GM12878 (cell line): Measurements from ENCODE around the gene MAPK1. TPM values are rescaled to one million over a fixed set of nuclear protein-coding genes. Genes with fewer than 3 reads are reported as not detected.

Source experiments
- ATAC-seq: fragments of 200-7000 bp; cut with Tn5 transposase; 3 replicates; pipeline ENCODE4 v1.9.1; 2020; ENCODE audit warnings: mild to moderate bottlenecking, moderate library complexity
- BruUV-seq: library from RNA; stranded (reverse); fragments of 400-500 nt; replicated peaks from 2 replicates; lab custom pipeline; 2021; lab: Mats Ljungman, UMichigan
- CTCF ChIA-PET: fragments of 300-600 bp; sonication (Branson Sonifier 250); formaldehyde crosslinking; extraction: SDS; loops from one replicate; lab custom pipeline; 2021; ENCODE audit warnings: inconsistent platforms; lab: Yijun Ruan, JAX
- POLR2A ChIA-PET: fragments of 350-600 bp; formaldehyde crosslinking; extraction: SDS; loops from one replicate; lab custom pipeline; 2021; ENCODE audit warnings: inconsistent platforms; lab: Charles Lee
- RAD21 ChIA-PET: fragments of 300-600 bp; sonication (Branson Sonifier 250); formaldehyde crosslinking; loops from one replicate; lab custom pipeline; 2023; ENCODE audit warnings: antibody characterized with exemption; ENCODE audit not compliant: unreplicated experiment; lab: Charles Lee
- SMC1A ChIA-PET: fragments of 300-600 bp; sonication (Branson Sonifier 250); formaldehyde crosslinking; loops from one replicate; lab custom pipeline; 2023; ENCODE audit not compliant: unreplicated experiment, uncharacterized antibody; lab: Charles Lee
- DNase-seq: peaks from one replicate; pipeline ENCODE4 v3.0.0-alpha.2; 2011; ENCODE audit warnings: low read depth, low spot score
- FAIRE-seq: peaks from 3 replicates; lab custom pipeline; 2011; peaks lifted over from hg19 to GRCh38; lab: Jason Lieb, UNC
- H2AFZ ChIP-seq: 2 replicates; pipeline ENCODE4 v1.6.0; 2011; ENCODE audit warnings: low read depth, low read length, control low read depth; ENCODE audit not compliant: control insufficient read depth
- H3K27ac ChIP-seq: 2 replicates; pipeline ENCODE4 v1.5.1; 2011; ENCODE audit warnings: control low read depth; ENCODE audit not compliant: control insufficient read depth, insufficient read depth
- H3K27me3 ChIP-seq, 2 experiments: replicated peaks in 1 of 2; 2 replicates each; pipeline versions ENCODE4 v1.6.0 to v1.6.1; 2011; ENCODE audit warnings: low read length in 1 of 2; ENCODE audit not compliant: control insufficient read depth in 2 of 2, insufficient read depth in 2 of 2
- H3K36me3 ChIP-seq, 2 experiments: 2 replicates each; pipeline ENCODE4 v1.5.1; 2011; ENCODE audit warnings: low read length in 1 of 2; ENCODE audit not compliant: control insufficient read depth in 2 of 2, insufficient read depth in 2 of 2
- H3K4me1 ChIP-seq: 2 replicates; pipeline ENCODE4 v1.6.1; 2011; ENCODE audit warnings: mild to moderate bottlenecking, low read length, moderate library complexity, mixed read lengths; ENCODE audit not compliant: control insufficient read depth, insufficient read depth
- H3K4me2 ChIP-seq: 2 replicates; pipeline ENCODE4 v1.6.0; 2011; ENCODE audit warnings: control low read depth; ENCODE audit not compliant: control insufficient read depth, insufficient read depth
- H3K4me3 ChIP-seq: fragments of 200-600 bp; sonication (generic); 2 replicates; pipeline ENCODE4 v1.5.1; 2016
- H3K79me2 ChIP-seq: 2 replicates; pipeline ENCODE4 v1.6.0; 2011; ENCODE audit warnings: low read length; ENCODE audit not compliant: control insufficient read depth, insufficient read depth
- H3K9ac ChIP-seq: 2 replicates; pipeline ENCODE4 v1.8.0; 2011; ENCODE audit warnings: low read length, control low read depth, mixed read lengths; ENCODE audit not compliant: control insufficient read depth, insufficient read depth
- H3K9me3 ChIP-seq: replicated peaks from 3 replicates; pipeline ENCODE4 v1.5.1; 2011; ENCODE audit warnings: mild to moderate bottlenecking, low read length; ENCODE audit not compliant: control insufficient read depth, insufficient read depth
- H4K20me1 ChIP-seq: 2 replicates; pipeline ENCODE4 v1.6.0; 2011; ENCODE audit not compliant: control insufficient read depth, insufficient read depth
- CREB1 ChIP-seq: IDR thresholded peaks from 2 replicates; pipeline ENCODE4 v1.6.1; 2012; ENCODE audit warnings: low read depth, mild to moderate bottlenecking, inconsistent platforms
- EED ChIP-seq: sonication (generic); IDR thresholded peaks from 2 replicates; pipeline ENCODE4 v1.6.1; 2016; ENCODE audit warnings: antibody characterized with exemption, low read depth
- HDAC6 ChIP-seq: fragments of 200-600 bp; sonication (generic); IDR thresholded peaks from one replicate; pipeline ENCODE4 v1.8.0; 2017; ENCODE audit warnings: antibody characterized with exemption; ENCODE audit not compliant: unreplicated experiment
- MEF2A ChIP-seq: IDR thresholded peaks from 2 replicates; pipeline ENCODE4 v1.6.1; 2011; ENCODE audit warnings: low read depth, mild to moderate bottlenecking, low read length, moderate library complexity; ENCODE audit not compliant: insufficient read depth
- MEF2B ChIP-seq: fragments of 450-650 bp; IDR thresholded peaks from 2 replicates; pipeline ENCODE4 v1.6.1; 2018; ENCODE audit warnings: mild to moderate bottlenecking, moderate library complexity; ENCODE audit not compliant: partially characterized antibody, poor library complexity, severe bottlenecking
- NFYB ChIP-seq: IDR thresholded peaks from 2 replicates; pipeline ENCODE4 v1.6.1; 2011; ENCODE audit warnings: low read depth, mild to moderate bottlenecking, low read length, improper control_type of control experiment, moderate library complexity; ENCODE audit not compliant: insufficient read depth
- RBBP5 ChIP-seq: fragments of 200-600 bp; sonication (generic); conservative IDR thresholded peaks from 2 replicates; pipeline ENCODE4 v1.6.1; 2016
- SPI1 ChIP-seq: IDR thresholded peaks from 2 replicates; pipeline ENCODE4 v1.6.1; 2011; ENCODE audit warnings: low read depth, mild to moderate bottlenecking, low read length, moderate library complexity, borderline replicate concordance; ENCODE audit not compliant: insufficient read depth
- TARDBP ChIP-seq: IDR thresholded peaks from 2 replicates; pipeline ENCODE4 v1.6.1; 2016; ENCODE audit warnings: borderline replicate concordance
- TCF12 ChIP-seq: IDR thresholded peaks from 2 replicates; pipeline ENCODE4 v1.6.1; 2011; ENCODE audit warnings: low read depth, mild to moderate bottlenecking, low read length
- in situ Hi-C: fragments of 300-500 bp; cut with MboI; formaldehyde crosslinking; loops from 9 replicates; pipeline ENCODE4 v1.14.3; 2018; ENCODE audit warnings: mixed read lengths
- intact Hi-C: fragments of 100-400 bp; cut with micrococcal nuclease; formaldehyde crosslinking; loops from one replicate; pipeline ENCODE4 v1.14.2; 2022; ENCODE audit not compliant: unreplicated experiment
- polyA plus RNA-seq, 11 experiments: library from polyadenylated mRNA; depleted of rRNA in 4 of 11; unstranded in 6 of 11; stranded (reverse) in 5 of 11; fragments of >200 nt; fragmentation: Nextera tagmentation in 4 of 11; fragmentation: Illumina TruSeq in 1 of 11; extraction: Ambion mirVana in 4 of 11; extraction: Trizol in 1 of 11; gene quantifications; 1 replicate in 1 of 11; 2 replicates in 10 of 11; pipeline versions ENCODE4 v1.2.1 to v1.2.3, GENCODE V29; 2011 to 2016; ENCODE audit warnings: inconsistent platforms in 2 of 11, missing spikeins in 2 of 11, low read depth in 1 of 11
- total RNA-seq, 4 experiments: library from RNA; depleted of rRNA in 3 of 4; stranded (reverse); fragments of >200 nt in 3 of 4; fragmentation: Illumina TruSeq in 1 of 4; extraction: Trizol in 1 of 4; gene quantifications; 2 replicates each; pipeline versions ENCODE4 v1.2.1 to v1.2.3, GENCODE V29; 2013 to 2021
- TF ChIP-seq, protein P1 (sequence below): fragments of 450-650 bp; IDR thresholded peaks from 2 replicates; pipeline ENCODE4 v1.6.1; 2018; ENCODE audit warnings: borderline replicate concordance, mild to moderate bottlenecking; ENCODE audit not compliant: partially characterized antibody
- TF ChIP-seq, protein P2 (sequence below): fragments of 450-650 bp; IDR thresholded peaks from 2 replicates; pipeline ENCODE4 v1.6.1; 2017; ENCODE audit warnings: mild to moderate bottlenecking
- TF ChIP-seq, protein P3 (sequence below): fragments of 450-650 bp; formaldehyde crosslinking; IDR thresholded peaks from 2 replicates; pipeline ENCODE4 v1.4.0; 2020; ENCODE audit warnings: mild to moderate bottlenecking, moderate library complexity

The MAPK1 gene
- total and polyA plus RNA-seq, 10 of the 15 experiments (the other 5 are each of a cell fraction or from before 2014, with no cell fraction given), result 7.0 to 123 (median 58.4) TPM

DNA sequence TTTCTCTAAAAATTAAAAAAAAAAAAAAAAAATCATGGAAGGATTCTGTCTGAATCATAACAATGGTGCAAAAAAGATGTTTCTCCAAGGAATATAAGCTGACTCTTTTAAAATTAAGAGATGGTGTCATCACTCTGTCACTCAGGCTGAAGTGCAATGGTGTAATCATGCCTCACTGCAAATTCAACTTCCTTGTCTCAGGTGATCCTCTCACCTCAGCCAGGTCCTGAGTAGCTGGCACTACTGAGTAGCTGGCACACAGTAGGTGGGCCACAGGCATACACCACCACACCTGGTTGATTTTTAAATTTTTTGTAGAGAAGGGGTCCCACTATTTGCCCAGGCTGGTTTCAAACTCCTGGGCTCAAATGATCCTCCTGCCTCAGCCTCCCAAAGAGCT, 77.1 kb downstream of the MAPK1 start:
- POLR2A ChIA-PET, result interaction anchor here (0.7 to 0.9 kb wide), 2 partner anchors 22 to 252 kb away, joined by 3 read pairs; no protein-coding TSS in a partner anchor
- peaks cover 2 to 8% of the 10 kb centered on the region in 2 experiments; a peak in 3 of 4 replicates for H3K36me3 ChIP-seq
- intact Hi-C loops, result loop anchor here (5.0 kb wide), 1 partner anchor 147 kb away; no protein-coding TSS in a partner anchor
- no peak for DNase-seq
- in situ Hi-C loops, result no loop called here
- H3K4me1 ChIP-seq, result peaks cover 8% of the 10 kb centered on the region
- no peak for FAIRE-seq
- H2AFZ ChIP-seq, result no peak overlapping the region
- no peak for ATAC-seq
- SMC1A ChIA-PET, result interaction anchor here (0.9 to 2.5 kb wide), 6 partner anchors 11 to 76 kb away, joined by 3 to 15 read pairs (median 4); no protein-coding TSS in a partner anchor
- no peak overlapping the region for H3K4me3 ChIP-seq
- no peaks in the 10 kb centered on the region for H4K20me1 ChIP-seq
- no peaks in the 10 kb centered on the region for H3K27me3 ChIP-seq
- TF ChIP-seq, protein P1, sequence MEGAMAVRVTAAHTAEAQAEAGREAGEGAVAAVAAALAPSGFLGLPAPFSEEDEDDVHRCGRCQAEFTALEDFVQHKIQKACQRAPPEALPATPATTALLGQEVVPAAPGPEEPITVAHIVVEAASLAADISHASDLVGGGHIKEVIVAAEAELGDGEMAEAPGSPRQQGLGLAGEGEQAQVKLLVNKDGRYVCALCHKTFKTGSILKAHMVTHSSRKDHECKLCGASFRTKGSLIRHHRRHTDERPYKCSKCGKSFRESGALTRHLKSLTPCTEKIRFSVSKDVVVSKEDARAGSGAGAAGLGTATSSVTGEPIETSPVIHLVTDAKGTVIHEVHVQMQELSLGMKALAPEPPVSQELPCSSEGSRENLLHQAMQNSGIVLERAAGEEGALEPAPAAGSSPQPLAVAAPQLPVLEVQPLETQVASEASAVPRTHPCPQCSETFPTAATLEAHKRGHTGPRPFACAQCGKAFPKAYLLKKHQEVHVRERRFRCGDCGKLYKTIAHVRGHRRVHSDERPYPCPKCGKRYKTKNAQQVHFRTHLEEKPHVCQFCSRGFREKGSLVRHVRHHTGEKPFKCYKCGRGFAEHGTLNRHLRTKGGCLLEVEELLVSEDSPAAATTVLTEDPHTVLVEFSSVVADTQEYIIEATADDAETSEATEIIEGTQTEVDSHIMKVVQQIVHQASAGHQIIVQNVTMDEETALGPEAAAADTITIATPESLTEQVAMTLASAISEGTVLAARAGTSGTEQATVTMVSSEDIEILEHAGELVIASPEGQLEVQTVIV, result no peak
- TF ChIP-seq MEF2B, result no peak
- TF ChIP-seq NFYB, result no peak
- TF ChIP-seq, protein P2, sequence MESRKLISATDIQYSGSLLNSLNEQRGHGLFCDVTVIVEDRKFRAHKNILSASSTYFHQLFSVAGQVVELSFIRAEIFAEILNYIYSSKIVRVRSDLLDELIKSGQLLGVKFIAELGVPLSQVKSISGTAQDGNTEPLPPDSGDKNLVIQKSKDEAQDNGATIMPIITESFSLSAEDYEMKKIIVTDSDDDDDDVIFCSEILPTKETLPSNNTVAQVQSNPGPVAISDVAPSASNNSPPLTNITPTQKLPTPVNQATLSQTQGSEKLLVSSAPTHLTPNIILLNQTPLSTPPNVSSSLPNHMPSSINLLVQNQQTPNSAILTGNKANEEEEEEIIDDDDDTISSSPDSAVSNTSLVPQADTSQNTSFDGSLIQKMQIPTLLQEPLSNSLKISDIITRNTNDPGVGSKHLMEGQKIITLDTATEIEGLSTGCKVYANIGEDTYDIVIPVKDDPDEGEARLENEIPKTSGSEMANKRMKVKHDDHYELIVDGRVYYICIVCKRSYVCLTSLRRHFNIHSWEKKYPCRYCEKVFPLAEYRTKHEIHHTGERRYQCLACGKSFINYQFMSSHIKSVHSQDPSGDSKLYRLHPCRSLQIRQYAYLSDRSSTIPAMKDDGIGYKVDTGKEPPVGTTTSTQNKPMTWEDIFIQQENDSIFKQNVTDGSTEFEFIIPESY, result no peak
- no peak for TF ChIP-seq MEF2A
- no peak for TF ChIP-seq RBBP5
- TF ChIP-seq CREB1, result no peak
- TF ChIP-seq SPI1, result no peak
- TF ChIP-seq EED, result no peak
- TF ChIP-seq TARDBP, result no peak
- TF ChIP-seq, protein P3, sequence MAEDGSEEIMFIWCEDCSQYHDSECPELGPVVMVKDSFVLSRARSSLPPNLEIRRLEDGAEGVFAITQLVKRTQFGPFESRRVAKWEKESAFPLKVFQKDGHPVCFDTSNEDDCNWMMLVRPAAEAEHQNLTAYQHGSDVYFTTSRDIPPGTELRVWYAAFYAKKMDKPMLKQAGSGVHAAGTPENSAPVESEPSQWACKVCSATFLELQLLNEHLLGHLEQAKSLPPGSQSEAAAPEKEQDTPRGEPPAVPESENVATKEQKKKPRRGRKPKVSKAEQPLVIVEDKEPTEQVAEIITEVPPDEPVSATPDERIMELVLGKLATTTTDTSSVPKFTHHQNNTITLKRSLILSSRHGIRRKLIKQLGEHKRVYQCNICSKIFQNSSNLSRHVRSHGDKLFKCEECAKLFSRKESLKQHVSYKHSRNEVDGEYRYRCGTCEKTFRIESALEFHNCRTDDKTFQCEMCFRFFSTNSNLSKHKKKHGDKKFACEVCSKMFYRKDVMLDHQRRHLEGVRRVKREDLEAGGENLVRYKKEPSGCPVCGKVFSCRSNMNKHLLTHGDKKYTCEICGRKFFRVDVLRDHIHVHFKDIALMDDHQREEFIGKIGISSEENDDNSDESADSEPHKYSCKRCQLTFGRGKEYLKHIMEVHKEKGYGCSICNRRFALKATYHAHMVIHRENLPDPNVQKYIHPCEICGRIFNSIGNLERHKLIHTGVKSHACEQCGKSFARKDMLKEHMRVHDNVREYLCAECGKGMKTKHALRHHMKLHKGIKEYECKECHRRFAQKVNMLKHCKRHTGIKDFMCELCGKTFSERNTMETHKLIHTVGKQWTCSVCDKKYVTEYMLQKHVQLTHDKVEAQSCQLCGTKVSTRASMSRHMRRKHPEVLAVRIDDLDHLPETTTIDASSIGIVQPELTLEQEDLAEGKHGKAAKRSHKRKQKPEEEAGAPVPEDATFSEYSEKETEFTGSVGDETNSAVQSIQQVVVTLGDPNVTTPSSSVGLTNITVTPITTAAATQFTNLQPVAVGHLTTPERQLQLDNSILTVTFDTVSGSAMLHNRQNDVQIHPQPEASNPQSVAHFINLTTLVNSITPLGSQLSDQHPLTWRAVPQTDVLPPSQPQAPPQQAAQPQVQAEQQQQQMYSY (CRISPR knock-in tag), result no peak
- no peak for TF ChIP-seq TCF12
- TF ChIP-seq HDAC6, result no peak
- BruUV-seq, result no TSS peak
- CTCF ChIA-PET, result interaction anchor here (0.9 to 1.4 kb wide), 2 partner anchors 10 to 22 kb away, joined by 3 to 4 read pairs; no protein-coding TSS in a partner anchor
- no peak overlapping the region for H3K9ac ChIP-seq
- no peak overlapping the region for H3K27ac ChIP-seq
- RAD21 ChIA-PET, result interaction anchor here (1.5 kb wide), 1 partner anchor 27 kb away, joined by 3 read pairs; no protein-coding TSS in a partner anchor
- H3K9me3 ChIP-seq, result no peaks in the 10 kb centered on the region
- H3K4me2 ChIP-seq, result no peak overlapping the region
- no peaks in the 10 kb centered on the region for H3K79me2 ChIP-seq
